GM21529 (cell line): Measurements from ENCODE around the gene IDH1.
"Not testable (repeated sequence)": the region's sequence is repeated elsewhere in the genome, so short reads cannot be mapped to it uniquely, and the experiment has no call there.

Experiments
- ATAC-seq: cut with Tn5 transposase; IDR thresholded peaks from one replicate; pipeline ENCODE4 v1.9.1; 2021; ENCODE audit not compliant: unreplicated experiment

The IDH1 gene

DNA sequence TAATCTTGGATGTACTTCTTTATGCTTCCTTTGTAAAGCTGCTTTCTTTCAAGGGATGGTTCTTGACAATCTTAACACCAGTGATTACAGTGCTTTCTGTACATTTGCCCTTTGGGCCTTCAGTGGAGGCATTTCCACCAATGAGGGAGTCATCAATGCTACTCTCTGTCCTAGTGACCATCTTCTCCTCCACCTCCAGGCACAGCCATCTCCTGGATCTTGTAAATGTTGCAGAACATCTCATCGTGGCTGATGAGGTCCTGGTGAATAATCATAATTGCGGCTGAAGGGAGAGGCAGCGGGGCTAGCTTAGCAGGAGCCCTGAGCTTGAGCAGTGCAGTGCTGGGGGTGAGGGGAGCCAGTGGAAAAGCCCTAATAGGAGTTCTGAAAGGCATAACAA lies 32.5 kb downstream of the IDH1 start:
- no peak for ATAC-seq

DNA sequence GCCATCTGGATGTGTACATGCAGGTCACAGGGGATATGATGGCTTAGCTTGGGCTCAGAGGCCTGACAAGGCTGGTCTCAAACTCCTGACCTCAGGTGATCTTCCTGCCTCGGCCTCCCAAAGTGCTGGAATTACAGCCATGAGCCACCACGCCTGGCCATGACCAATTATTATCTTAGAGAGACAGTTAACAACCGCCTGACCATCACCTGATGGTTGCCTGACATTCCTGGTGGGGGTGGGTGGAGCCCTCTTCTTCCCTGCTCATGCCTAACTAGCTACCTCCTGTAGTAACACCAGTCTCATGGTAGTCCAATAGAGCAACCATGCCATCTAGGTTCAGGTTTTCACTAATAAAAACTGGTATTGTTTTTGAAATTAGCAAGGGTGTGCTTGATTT lies 33.0 kb downstream of the IDH1 start:
- ATAC-seq = not testable (repeated sequence)

- no peak for ATAC-seq
Observed at GRCh38 chr2:208210688-208211451, 44.0 kb downstream of the IDH1 start.

DNA sequence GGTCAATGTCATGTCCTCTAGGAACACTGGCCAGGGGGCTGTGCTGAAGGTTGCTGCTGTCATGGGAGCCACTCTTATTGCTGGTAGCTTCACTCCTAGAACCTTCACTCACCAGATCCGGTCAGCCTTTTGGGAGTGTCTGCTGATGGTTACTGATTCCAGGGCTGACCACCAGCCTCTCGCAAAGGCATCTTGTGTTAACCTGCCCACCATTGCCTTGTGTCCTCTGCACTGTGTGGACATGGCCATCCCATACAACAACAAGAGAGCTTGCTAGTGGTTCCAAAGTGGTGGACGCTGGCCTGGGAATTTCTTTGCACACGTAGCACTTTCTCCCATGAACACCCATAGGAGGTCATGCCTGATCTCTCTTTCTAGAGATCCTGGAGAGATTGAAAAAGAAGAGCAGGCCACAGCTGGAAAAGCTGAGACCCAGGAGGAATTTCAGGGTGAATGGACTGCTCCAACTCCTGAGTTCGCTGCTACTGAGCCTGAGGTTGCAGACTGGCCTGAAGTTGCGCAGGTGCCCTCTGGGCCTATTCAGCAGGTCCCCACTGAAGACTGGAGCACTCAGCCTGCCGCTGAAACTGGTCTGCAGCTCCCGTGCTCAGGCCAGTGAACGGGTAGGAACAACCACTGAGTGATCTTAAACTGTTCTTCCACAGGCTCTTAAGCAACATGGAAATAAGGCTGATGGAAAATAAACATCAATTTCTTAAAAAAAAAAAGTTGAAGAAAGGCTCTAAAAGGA lies 46.4 kb downstream of the IDH1 start:
- ATAC-seq = no peak

DNA sequence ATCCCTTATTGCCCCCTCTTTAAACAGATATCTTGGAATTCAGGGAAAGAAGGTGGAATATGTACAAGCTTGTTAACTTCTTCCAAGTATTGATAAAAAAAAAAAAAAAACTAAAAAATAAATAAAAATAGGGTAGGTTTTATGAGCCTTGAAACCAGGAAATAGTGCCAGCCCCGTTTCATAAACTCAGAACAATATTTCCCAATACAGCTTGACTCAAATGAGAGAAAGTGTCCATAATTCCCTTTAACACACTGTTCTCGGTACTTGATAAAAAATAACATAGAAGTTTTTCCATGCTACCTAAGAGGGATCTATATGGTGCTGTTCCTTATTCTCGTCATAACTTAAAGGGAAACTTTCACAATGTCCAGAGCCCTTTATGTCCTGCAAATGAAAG lies 47.1 kb downstream of the IDH1 start:
- ATAC-seq = no peak

- no peak for ATAC-seq
Observed at GRCh38 chr2:208204166-208204565, 50.7 kb downstream of the IDH1 start.

DNA sequence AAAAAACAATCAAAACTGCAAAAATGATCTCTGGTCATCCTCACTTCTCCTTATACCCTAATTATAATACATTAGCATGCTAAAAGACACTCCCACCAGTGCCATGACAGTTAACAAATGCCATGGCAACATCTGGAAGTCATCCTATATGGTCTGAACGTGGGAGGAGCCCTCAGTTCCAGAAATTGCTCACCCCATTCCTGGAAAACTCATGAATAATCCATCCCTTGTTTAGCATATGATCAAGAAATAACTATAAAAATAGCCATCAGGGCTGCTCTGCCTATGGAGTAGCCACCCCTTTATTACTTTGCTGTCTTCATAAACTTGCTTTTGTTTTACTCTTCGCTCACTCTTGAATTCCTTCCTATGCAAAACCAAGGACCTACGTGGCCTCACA lies 59.3 kb downstream of the IDH1 start:
- no peak for ATAC-seq

DNA sequence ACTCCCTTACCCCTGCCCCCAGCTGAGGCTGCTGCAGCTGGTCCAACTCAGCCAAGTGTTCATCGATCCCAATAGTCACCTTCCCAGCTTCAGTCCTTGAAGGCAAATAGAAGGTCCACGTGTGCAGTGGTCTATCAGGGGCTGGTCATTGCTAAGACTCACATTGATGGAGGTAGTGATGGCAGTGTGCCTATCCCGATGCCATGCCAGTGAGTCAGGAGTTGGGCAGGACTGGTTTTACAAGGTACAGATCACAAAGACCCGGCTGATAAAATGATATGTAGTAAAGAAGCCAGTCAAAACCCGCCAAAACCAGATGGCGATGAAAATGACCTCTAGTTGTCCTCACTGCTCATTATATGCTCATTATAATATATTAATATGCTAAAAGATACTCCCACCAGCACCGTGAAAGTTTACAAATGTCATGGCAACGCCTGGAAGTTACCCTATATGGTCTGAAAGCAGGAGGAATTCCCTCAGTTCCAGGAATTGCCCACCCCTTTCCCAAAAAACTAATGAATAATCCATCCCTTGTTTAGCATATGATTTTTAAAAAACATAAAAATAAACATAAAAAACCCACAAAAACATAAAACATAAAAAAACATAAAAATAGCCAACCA lies 62.1 kb downstream of the IDH1 start:
- no peak for ATAC-seq

DNA sequence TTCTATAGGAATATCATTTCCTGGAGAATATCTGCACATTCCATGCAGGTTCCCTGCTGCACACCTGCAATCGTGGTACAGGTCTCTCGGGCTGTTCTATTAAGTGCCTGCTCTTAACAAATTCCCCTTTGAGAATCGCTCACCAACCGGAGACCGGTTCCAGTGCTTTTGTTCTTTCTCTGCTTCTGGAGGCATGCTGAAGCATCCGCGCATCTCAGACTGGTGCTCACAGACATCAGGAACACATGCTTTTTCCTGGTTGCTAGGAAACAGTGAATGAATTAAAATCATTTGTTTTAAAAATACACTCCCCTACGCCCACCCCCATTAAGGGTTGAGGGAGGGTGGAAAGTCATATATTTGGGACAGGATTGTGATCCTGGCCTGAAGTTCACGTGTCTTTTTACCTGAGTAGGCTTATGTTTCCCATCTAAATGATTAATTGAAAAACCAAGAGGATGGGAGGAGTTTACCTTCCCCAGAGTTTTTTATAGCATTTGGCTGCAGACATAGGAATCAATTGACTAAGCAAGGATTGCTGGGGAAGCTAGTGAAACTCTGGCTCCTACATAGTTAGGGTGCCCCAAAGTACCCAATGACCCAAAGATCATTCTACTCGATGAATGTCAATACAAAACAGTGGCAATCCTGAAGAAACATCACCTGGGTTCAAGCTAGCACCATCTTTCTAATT lies 64.9 kb downstream of the IDH1 start, which contains the start of gene C2orf80:
C2orf80 (minus strand) TSS at position 221 of the 694 bp plus-strand sequence. CDS start 3,044 bp downstream, outside the sequence.
- no peak for ATAC-seq

DNA sequence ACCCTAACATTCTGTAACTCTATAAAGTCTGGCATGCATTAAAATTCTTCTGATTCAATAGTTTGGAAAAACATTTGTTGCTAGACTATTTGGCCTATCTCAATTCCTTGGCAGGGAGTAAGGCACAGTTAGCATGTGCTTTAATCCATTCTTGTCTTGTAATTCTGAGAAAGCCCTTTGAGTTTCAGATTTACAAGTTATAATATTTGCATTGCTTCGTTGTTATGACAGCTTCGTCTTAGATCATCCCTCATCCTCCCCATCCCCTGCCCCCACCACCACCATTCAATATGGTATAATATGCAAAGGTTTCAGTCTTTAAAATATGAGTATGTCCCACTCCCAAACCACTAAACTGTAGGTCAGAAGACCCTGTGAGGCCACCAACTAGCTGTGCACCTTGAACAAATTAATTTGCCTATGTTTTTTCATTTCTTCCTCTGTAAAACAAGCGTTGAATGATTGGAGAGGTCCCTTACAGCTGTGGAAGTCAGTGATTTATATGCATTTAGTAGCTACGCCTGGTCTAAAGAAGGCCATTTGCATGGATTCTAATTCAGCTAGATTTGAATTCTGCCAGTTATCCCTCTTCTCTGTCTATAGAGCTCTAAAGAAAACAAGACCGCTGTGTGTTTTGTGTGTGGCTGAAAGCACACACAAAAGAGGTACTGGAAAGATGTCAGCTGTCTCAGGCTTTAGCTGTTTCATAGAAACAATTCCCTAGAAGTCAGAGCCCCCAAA lies 65.6 kb downstream of the IDH1 start:
- no peak for ATAC-seq

DNA sequence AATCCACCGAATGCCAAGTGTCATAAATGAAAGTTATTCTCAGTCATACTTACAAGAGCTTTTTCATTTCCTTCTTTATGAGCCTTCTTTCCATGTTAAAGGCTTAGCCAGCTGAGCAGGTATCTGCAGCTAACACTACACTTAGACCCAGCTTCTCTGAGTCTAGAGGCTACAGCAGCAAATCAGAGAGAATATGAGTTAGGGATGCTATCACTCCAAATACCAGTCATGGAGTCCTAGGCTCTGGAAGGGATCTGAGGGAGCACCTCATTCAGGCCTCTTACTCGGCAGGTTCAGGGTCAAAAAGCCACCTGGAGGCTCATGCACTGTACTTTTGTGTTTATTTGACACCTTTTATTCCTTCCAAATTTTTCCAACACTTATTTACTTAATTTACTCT lies 68.0 kb downstream of the IDH1 start:
- no peak for ATAC-seq

DNA sequence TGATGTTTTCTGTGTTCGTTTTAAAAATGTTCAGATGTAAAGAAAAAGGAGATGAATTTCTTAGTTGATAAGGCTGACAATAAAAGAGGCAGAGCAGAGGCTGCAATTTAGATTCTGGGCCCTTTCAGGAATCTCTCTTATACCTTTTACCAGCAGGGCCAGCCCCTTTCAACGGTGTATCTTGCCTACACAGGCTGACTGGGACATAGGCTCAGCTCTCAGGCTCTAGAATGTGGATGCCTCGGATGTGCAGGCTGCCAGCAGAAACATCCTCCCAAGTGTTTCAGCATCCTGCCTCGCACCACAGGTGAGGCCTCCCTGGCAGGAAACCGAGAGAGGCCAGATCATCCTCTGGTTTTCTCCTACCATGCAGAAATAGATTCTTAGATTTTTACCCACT lies 68.4 kb downstream of the IDH1 start:
- ATAC-seq = no peak
